ENCODE results near the gene HAUS3. TPM values are rescaled to one million over a fixed set of nuclear protein-coding genes. Genes with fewer than 3 reads are reported as not detected.
A peak's percentile ranks its signal among the peaks of the same experiment; 100 is the strongest.

Gene HAUS3
- total RNA-seq, 1 experiment from 2014 or later, result 18.0 TPM

DNA sequence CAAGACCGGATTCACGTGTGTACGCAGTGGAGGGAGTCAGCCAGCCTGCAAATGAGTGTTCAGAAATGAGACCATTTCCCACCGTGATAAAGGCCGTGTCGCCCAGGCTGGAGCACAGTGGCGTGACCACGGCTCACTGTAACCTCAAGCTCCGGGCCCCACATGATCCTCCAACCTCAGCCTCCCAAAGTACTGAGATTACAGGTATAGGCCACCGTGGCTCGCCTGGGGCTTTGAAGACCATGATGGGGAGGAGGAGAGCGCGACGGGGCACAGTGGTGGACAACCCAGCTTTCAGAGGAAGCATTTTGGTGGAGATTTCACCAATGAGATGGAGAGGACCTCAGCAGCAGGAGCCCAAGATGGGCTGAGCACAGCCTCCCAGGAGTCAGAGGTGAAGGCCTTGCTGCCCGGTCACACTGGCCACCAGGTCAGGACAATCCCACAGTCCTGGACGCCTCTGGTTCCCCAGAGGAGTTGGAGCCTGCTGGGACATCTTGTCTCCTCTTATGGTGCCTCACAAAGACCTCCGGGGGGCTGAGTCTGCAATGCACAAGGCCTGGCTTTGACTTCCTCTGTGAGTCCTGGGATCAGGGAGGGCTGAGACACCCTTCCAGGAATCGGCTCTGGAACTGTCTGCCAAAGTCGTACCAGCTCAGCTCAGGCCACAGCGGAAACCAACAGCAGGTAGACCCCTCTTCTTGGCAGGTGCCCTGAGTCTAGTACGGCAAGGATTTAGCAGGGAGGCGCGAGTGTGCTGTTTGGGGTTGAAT lies 42.4 kb upstream of the HAUS3 start:
- Histone ChIP-seq H3K27ac (ENCODE audit: insufficient read length, low read depth, low read length) (no peak overlapping the region), H4K5ac (ENCODE audit: insufficient read length, low read depth, low read length) (no peak overlapping the region), H3K79me2 (ENCODE audit: insufficient read depth, low read length) (no peaks in the 10 kb centered on the region), H2AFZ (ENCODE audit: low read length) (no peak overlapping the region), H3K9me3 (ENCODE audit: control insufficient read depth, low read depth, low read length) (no peaks in the 10 kb centered on the region), H2AK5ac (ENCODE audit: insufficient read length, low read length) (no peak overlapping the region), H4K8ac (replicated peaks; ENCODE audit: insufficient read length, low read depth, low read length) (no peak overlapping the region), H2BK12ac (ENCODE audit: insufficient read length, low read depth, low read length) (no peak overlapping the region), H3T11ph (ENCODE audit: low read length) (no peak overlapping the region), H3K27me3 (ENCODE audit: insufficient read depth, low read length) (no peaks in the 10 kb centered on the region), H3K9ac (ENCODE audit: extremely low read depth, insufficient read length, low read length) (no peak overlapping the region), H3K56ac (ENCODE audit: insufficient read length, low read depth, low read length) (no peak overlapping the region), H4K91ac (ENCODE audit: insufficient read length, low read depth, low read length) (no peak overlapping the region), H3K23me2 (ENCODE audit: insufficient read length, low read depth, low read length, poor library complexity, severe bottlenecking) (no peaks in the 10 kb centered on the region), H3K4ac (ENCODE audit: low read depth, low read length) (no peak overlapping the region), H3K18ac (ENCODE audit: insufficient read length, low read depth, low read length) (no peak overlapping the region), H2BK15ac (ENCODE audit: low read depth, low read length) (no peak overlapping the region), H4K20me1 (ENCODE audit: control insufficient read depth, insufficient read depth, insufficient read length) (no peaks in the 10 kb centered on the region), H3K23ac (ENCODE audit: insufficient read length, low read depth, low read length) (no peak overlapping the region), H3K4me1 (ENCODE audit: insufficient read depth, low read length) (no peaks in the 10 kb centered on the region; the same call in 1 of the 2 replicates), H3K14ac (ENCODE audit: insufficient read depth, low read length) (no peak overlapping the region), H2BK20ac (ENCODE audit: low read depth, low read length, poor library complexity, severe bottlenecking) (no peak overlapping the region), H3K4me2 (ENCODE audit: insufficient read depth, insufficient read length, low read length) (no peak overlapping the region), H3K79me1 (ENCODE audit: insufficient read depth, low read depth, low read length, poor library complexity, severe bottlenecking) (no peaks in the 10 kb centered on the region), H2BK120ac (ENCODE audit: low read depth, low read length, poor library complexity, severe bottlenecking) (no peak overlapping the region), H2BK5ac (ENCODE audit: insufficient read length, low read length) (no peak overlapping the region)
- peak overlapping the region in 1 of 3 experiments; percentile 48; a peak in 1 of 7 replicates for H3K27ac Mint-ChIP-seq
- TF ChIP-seq, protein P1, sequence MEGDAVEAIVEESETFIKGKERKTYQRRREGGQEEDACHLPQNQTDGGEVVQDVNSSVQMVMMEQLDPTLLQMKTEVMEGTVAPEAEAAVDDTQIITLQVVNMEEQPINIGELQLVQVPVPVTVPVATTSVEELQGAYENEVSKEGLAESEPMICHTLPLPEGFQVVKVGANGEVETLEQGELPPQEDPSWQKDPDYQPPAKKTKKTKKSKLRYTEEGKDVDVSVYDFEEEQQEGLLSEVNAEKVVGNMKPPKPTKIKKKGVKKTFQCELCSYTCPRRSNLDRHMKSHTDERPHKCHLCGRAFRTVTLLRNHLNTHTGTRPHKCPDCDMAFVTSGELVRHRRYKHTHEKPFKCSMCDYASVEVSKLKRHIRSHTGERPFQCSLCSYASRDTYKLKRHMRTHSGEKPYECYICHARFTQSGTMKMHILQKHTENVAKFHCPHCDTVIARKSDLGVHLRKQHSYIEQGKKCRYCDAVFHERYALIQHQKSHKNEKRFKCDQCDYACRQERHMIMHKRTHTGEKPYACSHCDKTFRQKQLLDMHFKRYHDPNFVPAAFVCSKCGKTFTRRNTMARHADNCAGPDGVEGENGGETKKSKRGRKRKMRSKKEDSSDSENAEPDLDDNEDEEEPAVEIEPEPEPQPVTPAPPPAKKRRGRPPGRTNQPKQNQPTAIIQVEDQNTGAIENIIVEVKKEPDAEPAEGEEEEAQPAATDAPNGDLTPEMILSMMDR (conservative IDR thresholded peaks at IDR 0.05), result no peak
- DNase-seq, result no peak
- no CpG with 5 or more reads among the region's 23 CpGs for WGBS (ENCODE audit: extremely low coverage, insufficient read length, low lambda C conversion rate)
- H3K36me3 Mint-ChIP-seq (ENCODE audit: insufficient read depth in 1 of 3, low read depth in 3 of 3), result no peaks in the 10 kb centered on the region; a peak in 1 of 7 replicates
- H3K4me1 Mint-ChIP-seq, result peaks cover 4 to 15% of the 10 kb centered on the region in 2 experiments; a peak in 3 of 4 replicates
- H3K9me3 Mint-ChIP-seq, result no peaks in the 10 kb centered on the region
- peaks cover 3% of the 10 kb centered on the region for H3K27me3 Mint-ChIP-seq (ENCODE audit: low read depth)
- H3K4me3 Mint-ChIP-seq, result no peak overlapping the region
